DMS53 treated with DMSO at 0.1 percent for 48 hours (cell line): ENCODE results near the gene OR8U1.
A peak's percentile ranks its signal among the peaks of the same experiment; 100 is the strongest.
"Not testable (repeated sequence)": the region's sequence is repeated elsewhere in the genome, so short reads cannot be mapped to it uniquely, and the experiment has no call there.

Experiments
- DNase-seq: peaks from one replicate; lab custom pipeline; 2025; ENCODE audit not compliant: unreplicated experiment; lab: John Stamatoyannopoulos, UW

OR8U1 gene

GRCh38 chr11:56375324-56375723, at the start of gene OR8U1:
Gene OR8U1 (plus strand): TSS chr11:56375624. CDS start chr11:56375624, 0 bp downstream.
- no peak for DNase-seq

GRCh38 chr11:56331861-56332491, 43.4 kb upstream of the OR8U1 start:
- DNase-seq, result no peak

GRCh38 chr11:56333156-56333555, 42.3 kb upstream of the OR8U1 start:
- no peak for DNase-seq

GRCh38 chr11:56340289-56340688, 35.1 kb upstream of the OR8U1 start:
- no peak for DNase-seq

- no peak for DNase-seq
Observed at GRCh38 chr11:56345739-56346138, 29.7 kb upstream of the OR8U1 start, which contains the start of gene OR8K1. Gene OR8K1 (plus strand): TSS chr11:56346039. CDS start chr11:56346039, 0 bp downstream.

GRCh38 chr11:56353991-56354390, 21.4 kb upstream of the OR8U1 start, which contains the start of gene OR8J1:
Gene OR8J1 (plus strand): TSS chr11:56354291. CDS start chr11:56360247, 5,956 bp downstream.
- DNase-seq, result no peak

- DNase-seq, result no peak
Observed at GRCh38 chr11:56380120-56380519, 4.7 kb downstream of the OR8U1 start.

- no peak for DNase-seq
Observed at GRCh38 chr11:56394381-56394780, 19.0 kb downstream of the OR8U1 start.

GRCh38 chr11:56396047-56396446, 20.6 kb downstream of the OR8U1 start:
- peak; percentile 10 for DNase-seq

GRCh38 chr11:56401858-56402461, 26.5 kb downstream of the OR8U1 start:
- not testable (repeated sequence) for DNase-seq

- no peak for DNase-seq
Observed at GRCh38 chr11:56404393-56404792, 29.0 kb downstream of the OR8U1 start.

GRCh38 chr11:56410801-56411200, 35.4 kb downstream of the OR8U1 start:
- DNase-seq, result no peak

- no peak for DNase-seq
Observed at GRCh38 chr11:56412396-56412795, 37.0 kb downstream of the OR8U1 start, which contains the start of gene OR5AL1. Gene OR5AL1 (plus strand): TSS chr11:56412696.
